ENCODE data around the gene CTNNBIP1. TPM values are rescaled to one million over a fixed set of nuclear protein-coding genes. Genes with fewer than 3 reads are reported as not detected.
A peak's percentile ranks its signal among the peaks of the same experiment; 100 is the strongest.

CTNNBIP1 gene
- total and polyA plus RNA-seq, 9 of the 15 experiments (the other 6 are each of a cell fraction or from before 2014, with no cell fraction given), result 0.65 to 29.2 (median 14.7) TPM

DNA sequence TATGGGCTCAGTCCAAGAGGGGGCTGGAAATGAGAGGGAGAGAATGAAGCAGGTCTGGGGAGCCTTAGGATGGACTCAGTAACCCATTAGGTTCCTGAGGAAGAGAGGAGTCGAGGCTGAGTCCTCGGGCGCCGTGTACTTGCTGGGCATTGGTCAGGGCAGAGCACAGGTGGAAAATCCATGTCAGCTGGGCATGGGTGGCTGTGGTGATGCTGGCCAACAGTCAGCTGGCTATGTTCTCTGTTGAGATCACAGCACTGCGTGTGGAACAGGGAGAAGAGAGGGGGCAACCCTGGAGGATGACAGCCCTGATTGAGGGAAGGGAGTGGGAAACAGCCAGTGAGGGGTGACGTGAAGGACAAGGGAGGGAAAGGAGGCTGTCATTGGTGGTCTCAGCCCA lies 43.2 kb downstream of the CTNNBIP1 start:
- H3K9me1 ChIP-seq (ENCODE audit: control insufficient read depth, insufficient read depth, low read length), result no peaks in the 10 kb centered on the region
- no peaks in the 10 kb centered on the region for H3K27me3 ChIP-seq (ENCODE audit: control insufficient read depth in 2 of 2, insufficient read depth in 2 of 2, low read length in 2 of 2)
- peaks cover 4% of the 10 kb centered on the region; the same call in 1 of the 3 replicates for H3K36me3 ChIP-seq (ENCODE audit: control insufficient read depth, insufficient read depth, low read length)
- in situ Hi-C loops (cut with MboI) (loop anchor here (5.0 kb wide), 2 partner anchors 80 to 240 kb away; no protein-coding TSS in a partner anchor), intact Hi-C loops (cut with micrococcal nuclease) (loop anchor here (1.0 to 10.0 kb wide), 4 partner anchors 83 to 372 kb away; no protein-coding TSS in a partner anchor)
- H3K27ac ChIP-seq (ENCODE audit: extremely low read depth, low read depth, low read length), result no peak overlapping the region
- H3K4me3 ChIP-seq, result no peak overlapping the region
- WGBS (ENCODE audit: insufficient coverage, low coverage, missing lambda C conversion rate), result 68% methylated on average over 6 of the region's 6 CpGs
- H2AFZ ChIP-seq (ENCODE audit: low read depth, low read length), result no peak overlapping the region
- no peak for TF ChIP-seq RHOXF2B (CRISPR knock-in tag; conservative IDR thresholded peaks at IDR 0.05)
- TF ChIP-seq RBM39 (optimal IDR thresholded peaks at IDR 0.05; ENCODE audit: low read depth, low read length), result no peak
- TF ChIP-seq, protein P1, sequence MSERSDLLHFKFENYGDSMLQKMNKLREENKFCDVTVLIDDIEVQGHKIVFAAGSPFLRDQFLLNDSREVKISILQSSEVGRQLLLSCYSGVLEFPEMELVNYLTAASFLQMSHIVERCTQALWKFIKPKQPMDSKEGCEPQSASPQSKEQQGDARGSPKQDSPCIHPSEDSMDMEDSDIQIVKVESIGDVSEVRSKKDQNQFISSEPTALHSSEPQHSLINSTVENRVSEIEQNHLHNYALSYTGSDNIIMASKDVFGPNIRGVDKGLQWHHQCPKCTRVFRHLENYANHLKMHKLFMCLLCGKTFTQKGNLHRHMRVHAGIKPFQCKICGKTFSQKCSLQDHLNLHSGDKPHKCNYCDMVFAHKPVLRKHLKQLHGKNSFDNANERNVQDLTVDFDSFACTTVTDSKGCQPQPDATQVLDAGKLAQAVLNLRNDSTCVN (CRISPR knock-in tag; IDR thresholded peaks at IDR 0.05), result no peak
- TF ChIP-seq C11orf30 (IDR thresholded peaks at IDR 0.05; ENCODE audit: low read depth), result no peak
- no peak for TF ChIP-seq ZNF184 (CRISPR knock-in tag; IDR thresholded peaks at IDR 0.05)
- TF ChIP-seq, protein P2, sequence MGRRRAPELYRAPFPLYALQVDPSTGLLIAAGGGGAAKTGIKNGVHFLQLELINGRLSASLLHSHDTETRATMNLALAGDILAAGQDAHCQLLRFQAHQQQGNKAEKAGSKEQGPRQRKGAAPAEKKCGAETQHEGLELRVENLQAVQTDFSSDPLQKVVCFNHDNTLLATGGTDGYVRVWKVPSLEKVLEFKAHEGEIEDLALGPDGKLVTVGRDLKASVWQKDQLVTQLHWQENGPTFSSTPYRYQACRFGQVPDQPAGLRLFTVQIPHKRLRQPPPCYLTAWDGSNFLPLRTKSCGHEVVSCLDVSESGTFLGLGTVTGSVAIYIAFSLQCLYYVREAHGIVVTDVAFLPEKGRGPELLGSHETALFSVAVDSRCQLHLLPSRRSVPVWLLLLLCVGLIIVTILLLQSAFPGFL (CRISPR knock-in tag; IDR thresholded peaks at IDR 0.05), result no peak
- no peak for TF ChIP-seq ESRRB (CRISPR knock-in tag; IDR thresholded peaks at IDR 0.05; ENCODE audit: borderline replicate concordance)
- TF ChIP-seq, protein P3, sequence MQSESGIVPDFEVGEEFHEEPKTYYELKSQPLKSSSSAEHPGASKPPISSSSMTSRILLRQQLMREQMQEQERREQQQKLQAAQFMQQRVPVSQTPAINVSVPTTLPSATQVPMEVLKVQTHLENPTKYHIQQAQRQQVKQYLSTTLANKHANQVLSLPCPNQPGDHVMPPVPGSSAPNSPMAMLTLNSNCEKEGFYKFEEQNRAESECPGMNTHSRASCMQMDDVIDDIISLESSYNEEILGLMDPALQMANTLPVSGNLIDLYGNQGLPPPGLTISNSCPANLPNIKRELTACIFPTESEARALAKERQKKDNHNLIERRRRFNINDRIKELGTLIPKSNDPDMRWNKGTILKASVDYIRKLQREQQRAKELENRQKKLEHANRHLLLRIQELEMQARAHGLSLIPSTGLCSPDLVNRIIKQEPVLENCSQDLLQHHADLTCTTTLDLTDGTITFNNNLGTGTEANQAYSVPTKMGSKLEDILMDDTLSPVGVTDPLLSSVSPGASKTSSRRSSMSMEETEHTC (IDR thresholded peaks at IDR 0.05), result no peak
- no peak for TF ChIP-seq ZNF174 (CRISPR knock-in tag; IDR thresholded peaks at IDR 0.05)
- TF ChIP-seq ZNF217 (CRISPR knock-in tag; IDR thresholded peaks at IDR 0.05), result no peak
- TF ChIP-seq, protein P4, sequence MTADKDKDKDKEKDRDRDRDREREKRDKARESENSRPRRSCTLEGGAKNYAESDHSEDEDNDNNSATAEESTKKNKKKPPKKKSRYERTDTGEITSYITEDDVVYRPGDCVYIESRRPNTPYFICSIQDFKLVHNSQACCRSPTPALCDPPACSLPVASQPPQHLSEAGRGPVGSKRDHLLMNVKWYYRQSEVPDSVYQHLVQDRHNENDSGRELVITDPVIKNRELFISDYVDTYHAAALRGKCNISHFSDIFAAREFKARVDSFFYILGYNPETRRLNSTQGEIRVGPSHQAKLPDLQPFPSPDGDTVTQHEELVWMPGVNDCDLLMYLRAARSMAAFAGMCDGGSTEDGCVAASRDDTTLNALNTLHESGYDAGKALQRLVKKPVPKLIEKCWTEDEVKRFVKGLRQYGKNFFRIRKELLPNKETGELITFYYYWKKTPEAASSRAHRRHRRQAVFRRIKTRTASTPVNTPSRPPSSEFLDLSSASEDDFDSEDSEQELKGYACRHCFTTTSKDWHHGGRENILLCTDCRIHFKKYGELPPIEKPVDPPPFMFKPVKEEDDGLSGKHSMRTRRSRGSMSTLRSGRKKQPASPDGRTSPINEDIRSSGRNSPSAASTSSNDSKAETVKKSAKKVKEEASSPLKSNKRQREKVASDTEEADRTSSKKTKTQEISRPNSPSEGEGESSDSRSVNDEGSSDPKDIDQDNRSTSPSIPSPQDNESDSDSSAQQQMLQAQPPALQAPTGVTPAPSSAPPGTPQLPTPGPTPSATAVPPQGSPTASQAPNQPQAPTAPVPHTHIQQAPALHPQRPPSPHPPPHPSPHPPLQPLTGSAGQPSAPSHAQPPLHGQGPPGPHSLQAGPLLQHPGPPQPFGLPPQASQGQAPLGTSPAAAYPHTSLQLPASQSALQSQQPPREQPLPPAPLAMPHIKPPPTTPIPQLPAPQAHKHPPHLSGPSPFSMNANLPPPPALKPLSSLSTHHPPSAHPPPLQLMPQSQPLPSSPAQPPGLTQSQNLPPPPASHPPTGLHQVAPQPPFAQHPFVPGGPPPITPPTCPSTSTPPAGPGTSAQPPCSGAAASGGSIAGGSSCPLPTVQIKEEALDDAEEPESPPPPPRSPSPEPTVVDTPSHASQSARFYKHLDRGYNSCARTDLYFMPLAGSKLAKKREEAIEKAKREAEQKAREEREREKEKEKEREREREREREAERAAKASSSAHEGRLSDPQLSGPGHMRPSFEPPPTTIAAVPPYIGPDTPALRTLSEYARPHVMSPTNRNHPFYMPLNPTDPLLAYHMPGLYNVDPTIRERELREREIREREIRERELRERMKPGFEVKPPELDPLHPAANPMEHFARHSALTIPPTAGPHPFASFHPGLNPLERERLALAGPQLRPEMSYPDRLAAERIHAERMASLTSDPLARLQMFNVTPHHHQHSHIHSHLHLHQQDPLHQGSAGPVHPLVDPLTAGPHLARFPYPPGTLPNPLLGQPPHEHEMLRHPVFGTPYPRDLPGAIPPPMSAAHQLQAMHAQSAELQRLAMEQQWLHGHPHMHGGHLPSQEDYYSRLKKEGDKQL (CRISPR knock-in tag; IDR thresholded peaks at IDR 0.05; ENCODE audit: borderline replicate concordance), result no peak
- TF ChIP-seq ZNF830 (CRISPR knock-in tag; IDR thresholded peaks at IDR 0.05), result no peak
- TF ChIP-seq NCOA1 (IDR thresholded peaks at IDR 0.05; ENCODE audit: low read depth), result no peak
- no peak for TF ChIP-seq FOXJ2 (tag; IDR thresholded peaks at IDR 0.05)
- no peak for TF ChIP-seq SIN3B (IDR thresholded peaks at IDR 0.05; ENCODE audit: low read depth)
- FAIRE-seq, result no peak
- no peak for ATAC-seq
- no peak for DNase-seq (ENCODE audit: extremely low read depth in 1 of 4, low spot score in 3 of 4)
- H3K4me1 ChIP-seq (replicated peaks in 1 of 2; ENCODE audit: control insufficient read depth in 2 of 2, insufficient read depth in 2 of 2, low read length in 2 of 2), result peaks cover 0 to 20% of the 10 kb centered on the region in 2 experiments; a peak in 2 of 5 replicates
- CTCF ChIA-PET (ENCODE audit: low intra/inter-chr PET ratio), result interaction anchor here (1.0 to 4.7 kb wide), 7 partner anchors 81 to 370 kb away, joined by 3 to 86 read pairs (median 4); no protein-coding TSS in a partner anchor
- BruUV-seq (replicated peaks), result no TSS peak
- H3K9me3 ChIP-seq (replicated peaks; ENCODE audit: control insufficient read depth, insufficient read depth, low read depth, low read length), result no peaks in the 10 kb centered on the region
- peaks cover 8% of the 10 kb centered on the region for H4K20me1 ChIP-seq (replicated peaks; ENCODE audit: control insufficient read depth, insufficient read depth, low read length)
- no peaks in the 10 kb centered on the region for H3K79me2 ChIP-seq (ENCODE audit: control insufficient read depth, insufficient read depth, low read length)
- no peak overlapping the region for H3K4me2 ChIP-seq (ENCODE audit: insufficient read depth, low read length)
- peak overlapping the region in 1 of 2 experiments; percentile 71; a peak in 2 of 4 replicates for H3K9ac ChIP-seq (ENCODE audit: insufficient read depth in 1 of 2, low read depth in 2 of 2, low read length in 2 of 2)
- POLR2A ChIA-PET, result interaction anchor here (0.6 kb wide), 1 partner anchor 289 kb away, joined by 3 read pairs; no protein-coding TSS in a partner anchor
